Limb (tissue), 2 donors: ENCODE results near the gene TTYH3.

Experiments used
- DNase-seq, 2 donors: peaks; one replicate each; pipeline ENCODE4 v3.0.0-alpha.2; 2016; ENCODE audit errors: extremely low spot score in 2 of 2

Gene TTYH3

DNA sequence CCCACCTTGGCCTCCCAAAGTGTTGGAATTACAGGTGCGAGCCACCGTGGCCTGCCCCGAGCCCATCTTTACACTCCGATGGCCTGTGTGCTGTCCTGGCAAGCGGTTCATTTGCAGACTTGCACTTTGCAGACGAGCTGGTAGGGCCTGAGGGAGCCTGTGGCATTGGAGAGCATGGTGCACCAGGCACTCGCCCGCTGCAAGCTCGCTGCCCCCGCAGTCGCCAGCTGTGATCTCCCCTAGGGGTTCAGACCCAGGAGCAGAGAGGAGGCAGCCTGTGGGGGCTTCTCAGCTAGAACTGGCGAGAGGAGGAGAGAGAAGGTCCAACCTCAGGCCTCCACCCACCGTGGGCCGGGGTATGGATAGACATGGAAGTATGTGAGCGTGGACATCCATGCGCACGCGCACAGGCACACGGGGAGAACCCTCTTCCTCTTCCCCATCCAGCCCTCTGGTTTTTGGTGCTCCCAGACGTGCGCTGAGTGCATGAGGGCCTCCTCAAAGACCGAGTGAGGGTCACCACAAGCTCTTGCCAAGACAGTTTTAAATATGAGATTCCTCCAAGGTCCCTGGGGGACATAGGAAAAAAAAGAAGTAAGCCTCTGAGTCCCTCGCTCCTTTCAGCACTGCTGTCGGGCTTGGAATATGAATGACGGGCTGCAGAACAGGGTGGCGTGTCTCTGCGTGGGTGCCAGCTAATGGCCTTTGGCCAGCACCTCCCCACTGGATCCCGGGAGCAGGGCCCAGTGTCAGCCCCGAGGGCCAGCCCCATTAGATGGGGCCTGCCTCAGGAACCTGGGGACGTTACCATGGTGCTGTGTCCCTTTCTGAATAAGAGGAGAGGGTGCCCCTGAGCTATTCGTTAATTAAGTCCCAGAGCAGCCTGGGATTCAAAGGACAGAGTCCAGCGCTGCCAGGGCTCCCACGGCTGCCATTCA is 15.1 kb upstream of the TTYH3 start:
- peak in 1 of 2 donors; percentile 53 for DNase-seq

DNA sequence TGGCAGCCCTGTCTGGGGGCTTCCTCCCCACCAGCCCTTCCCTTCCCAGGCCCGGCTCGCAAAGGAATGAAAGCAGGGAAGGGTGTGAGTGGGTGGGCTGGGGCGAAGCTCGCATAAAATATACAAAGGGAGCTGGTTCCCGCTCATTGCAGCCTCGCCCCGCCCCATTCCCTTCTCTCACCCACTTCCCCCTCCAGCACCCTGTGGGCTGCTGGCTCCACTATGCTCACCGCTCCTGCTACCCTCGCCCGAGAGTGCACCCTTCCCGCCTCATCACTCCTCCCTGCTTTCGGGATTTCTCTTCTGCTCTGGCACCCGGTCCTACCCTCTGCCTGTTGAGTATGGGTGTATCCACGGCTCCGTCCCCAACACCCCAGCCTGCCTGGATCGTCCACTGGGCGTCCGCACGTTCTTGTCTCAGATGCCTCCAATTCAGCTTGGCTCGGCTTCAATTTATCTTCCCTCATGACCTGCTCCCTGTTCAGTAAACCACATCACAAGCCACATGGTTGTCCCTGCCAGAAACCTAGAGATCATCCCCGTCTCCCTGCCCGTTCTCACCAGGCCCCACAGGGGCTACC is 14.4 kb upstream of the TTYH3 start:
- peak in 1 of 2 donors; percentile 56 for DNase-seq

DNA sequence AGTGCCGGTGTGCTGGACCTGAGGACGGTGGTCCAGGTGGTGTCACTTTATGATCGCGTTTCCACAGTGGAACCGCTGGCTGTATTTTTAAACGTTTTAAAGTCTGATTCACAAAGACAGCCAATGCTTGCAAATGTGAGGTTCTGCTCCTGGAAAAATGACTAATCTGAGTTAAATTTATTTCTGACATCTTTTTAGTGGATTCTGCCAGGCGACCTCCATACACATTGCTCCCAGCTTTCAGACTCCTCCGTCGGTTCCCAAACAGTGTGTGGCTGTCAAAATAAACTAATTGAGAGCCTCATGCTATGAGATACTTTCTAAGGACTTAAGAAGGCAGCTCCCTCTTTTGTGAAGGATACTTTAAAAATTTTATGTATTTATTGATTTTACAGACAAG is 12.7 kb upstream of the TTYH3 start:
- DNase-seq: no peak

DNA sequence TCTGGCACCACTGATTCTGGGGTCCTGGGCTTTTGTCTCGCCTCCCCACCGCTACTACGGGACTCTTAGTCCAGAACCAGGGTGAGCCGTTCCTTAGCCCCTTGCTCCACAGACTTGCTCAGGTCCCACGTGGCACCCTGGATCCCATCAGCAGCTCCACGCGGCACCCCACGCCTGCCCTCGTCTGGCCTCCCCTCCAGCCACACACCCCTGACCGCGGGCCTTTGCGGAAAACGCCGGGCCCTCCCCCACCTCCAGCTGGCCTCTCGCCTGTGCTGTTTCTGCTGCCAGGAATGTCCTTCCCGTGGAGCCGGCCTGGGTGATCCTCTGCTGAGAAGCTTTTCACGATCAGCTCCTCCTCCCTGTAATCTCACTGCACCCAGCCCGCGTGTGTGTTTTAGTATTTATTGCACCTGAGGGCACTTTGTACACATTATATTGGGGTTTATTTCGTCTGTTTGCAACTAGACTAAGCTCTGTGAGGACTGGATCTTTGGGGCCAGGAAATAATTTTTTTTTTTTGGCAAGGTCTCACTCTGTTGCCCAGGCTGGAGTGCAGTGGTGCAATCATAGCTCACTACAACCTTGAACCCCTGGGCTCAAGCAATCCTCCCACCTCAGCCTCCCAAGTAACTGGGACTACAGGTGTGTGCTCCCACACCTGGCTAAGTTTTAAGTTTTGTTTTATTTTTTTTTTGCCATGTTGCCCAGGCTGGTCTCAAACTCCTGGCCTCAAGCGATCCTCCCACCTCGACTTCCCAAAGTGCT is 10.5 kb upstream of the TTYH3 start:
- peak in 1 of 2 donors; percentile 85 for DNase-seq

DNA sequence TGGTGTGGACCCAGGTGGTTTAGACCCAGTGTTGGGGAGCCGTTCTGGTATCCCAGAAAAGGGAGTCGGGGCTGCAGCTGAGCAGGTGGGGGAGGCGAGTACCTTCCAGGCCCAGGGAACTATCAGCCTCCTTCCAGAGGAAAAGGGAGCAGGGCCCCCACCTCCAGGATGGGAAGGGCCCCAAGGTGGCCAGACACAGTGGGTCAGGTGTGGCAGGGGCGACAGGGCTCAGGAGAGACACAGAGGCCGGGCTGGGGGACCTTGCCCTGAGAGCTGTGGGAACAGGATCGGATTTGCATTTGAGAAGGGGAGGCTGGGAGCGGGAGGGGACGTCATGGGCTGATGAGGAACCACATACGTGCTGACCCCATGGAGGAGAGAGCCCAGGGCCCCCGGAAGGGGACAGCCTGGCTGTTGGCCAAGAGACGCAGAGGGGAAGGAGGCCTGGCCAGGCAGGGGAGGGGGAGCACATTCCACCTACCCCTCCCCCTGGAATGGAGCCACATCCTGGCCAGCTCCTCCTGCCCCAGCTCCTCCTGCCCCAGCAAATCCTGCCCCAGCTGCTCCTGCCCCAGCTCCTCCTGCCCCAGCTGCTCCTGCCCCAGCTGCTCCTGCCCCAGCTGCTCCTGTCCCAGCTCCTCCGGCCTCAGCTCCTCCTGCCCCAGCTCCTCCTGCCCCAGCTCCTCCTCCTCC is 9.7 kb upstream of the TTYH3 start:
- peak; percentile 83 to 93 for DNase-seq

DNA sequence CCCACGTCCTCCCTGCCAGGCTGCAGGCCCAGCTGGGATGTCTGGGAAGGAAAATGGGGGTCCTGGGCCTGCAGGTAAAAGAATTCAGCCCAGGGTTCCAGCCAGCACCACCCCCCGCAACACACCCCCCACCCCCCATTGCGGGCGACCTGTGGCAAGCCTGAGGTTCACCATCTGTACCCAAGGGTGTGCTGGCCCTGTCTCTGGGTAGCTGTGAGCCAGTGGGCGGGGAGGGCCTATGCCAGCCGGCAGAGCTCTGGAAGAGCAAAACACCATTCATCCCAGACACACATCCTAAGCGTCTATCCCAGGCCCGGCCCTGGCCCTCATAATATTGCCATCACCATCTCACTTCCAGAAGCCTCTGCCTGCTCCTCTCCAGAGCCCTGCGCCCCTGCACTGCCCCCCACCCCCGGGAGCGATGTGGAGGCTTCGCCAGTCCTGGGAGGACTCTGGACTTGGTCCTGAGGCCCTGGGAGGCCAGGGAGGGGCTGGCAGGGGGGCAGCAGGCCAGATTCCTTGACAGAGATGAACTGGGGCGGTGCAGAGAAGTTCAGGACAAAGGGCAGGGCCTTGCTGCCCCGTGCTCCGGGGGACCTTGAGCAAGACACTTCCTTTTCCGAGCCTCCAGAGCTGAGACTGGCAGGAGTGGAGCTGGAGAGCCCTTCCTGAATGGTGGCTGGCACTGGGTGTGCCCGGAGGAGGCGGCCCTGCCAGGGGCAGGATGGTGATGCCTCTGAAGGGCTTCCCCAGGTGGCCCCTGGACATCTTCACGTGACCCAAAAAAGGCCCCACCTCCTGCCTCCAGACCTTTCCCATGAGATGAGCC is 8.7 kb upstream of the TTYH3 start:
- no peak for DNase-seq

DNA sequence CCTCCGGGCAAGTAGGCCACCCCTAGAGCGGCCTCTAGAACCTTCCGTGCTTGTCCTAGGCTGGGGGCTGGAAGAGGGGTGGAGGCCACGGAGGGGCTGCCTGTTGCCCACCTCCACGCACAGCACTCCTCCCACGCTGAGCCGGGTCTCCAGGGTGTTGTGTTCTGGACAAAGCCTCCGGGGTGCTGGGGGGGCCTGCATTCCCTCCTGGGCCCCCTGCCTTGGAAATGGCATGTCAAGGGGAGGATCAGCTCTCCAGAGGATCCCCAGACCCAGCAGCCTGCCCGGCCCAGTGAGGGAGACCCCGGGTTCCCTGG is 8.1 kb upstream of the TTYH3 start:
- no peak for DNase-seq

DNA sequence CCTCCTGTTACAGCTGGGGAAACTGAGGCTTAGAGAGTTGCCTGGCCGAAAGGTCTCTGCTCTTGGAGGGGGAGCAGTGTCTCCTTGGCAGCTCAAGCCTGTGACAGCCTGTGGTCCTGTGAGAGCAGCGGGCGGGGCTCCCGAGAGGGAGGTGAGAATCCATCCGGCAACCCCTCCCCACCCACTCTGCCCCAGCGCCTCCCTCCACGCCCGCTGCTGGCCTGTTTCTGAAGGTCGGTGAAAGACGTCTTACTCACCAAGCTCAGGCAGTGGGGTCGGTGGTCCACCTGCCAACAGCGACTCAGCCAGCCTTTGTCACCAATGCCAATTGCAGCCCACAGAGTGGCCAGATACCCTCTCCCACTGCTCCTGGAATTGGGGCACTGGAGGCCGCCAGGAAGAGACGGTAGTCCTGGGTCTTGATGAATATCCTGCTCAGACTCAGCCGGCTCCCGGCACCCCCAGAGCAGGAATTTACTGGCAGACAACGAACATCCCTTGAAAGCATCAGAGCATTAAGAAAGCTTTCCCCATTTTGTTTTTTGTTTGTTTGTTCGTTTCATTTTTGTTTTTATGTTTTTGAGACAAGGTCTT is 7.4 kb upstream of the TTYH3 start:
- DNase-seq: no peak

DNA sequence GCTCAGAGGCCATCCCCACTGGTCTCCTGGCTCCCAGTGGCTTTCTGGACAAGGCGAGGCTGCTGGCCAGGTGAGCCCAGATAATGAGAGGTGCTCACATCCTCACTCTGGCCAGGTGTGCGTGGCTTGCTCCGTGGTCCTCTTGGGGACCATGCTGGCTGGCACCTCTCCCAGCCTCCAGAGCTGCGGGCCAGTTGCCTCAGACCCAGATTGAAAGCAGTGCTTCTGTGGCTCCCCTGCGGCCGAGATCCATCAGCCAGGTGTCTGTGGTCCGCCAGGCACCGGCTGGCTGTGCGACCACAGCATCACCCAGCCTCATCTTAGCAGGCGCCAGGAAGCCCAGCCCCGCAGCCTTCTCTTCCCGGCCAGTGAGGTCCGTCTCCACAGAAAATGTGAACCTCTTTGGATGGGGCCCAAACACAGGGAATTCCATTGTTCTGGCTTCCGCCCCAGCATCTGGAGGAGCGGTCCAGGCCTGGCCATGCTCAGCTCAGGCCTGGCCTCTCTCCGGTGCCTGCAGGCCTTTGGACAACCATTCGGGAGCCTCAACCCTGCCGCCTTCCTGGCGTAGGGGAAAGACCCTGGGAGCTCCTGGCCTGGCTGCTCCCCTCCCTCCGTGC is 5.2 kb upstream of the TTYH3 start:
- peak; percentile 69 to 70 for DNase-seq

DNA sequence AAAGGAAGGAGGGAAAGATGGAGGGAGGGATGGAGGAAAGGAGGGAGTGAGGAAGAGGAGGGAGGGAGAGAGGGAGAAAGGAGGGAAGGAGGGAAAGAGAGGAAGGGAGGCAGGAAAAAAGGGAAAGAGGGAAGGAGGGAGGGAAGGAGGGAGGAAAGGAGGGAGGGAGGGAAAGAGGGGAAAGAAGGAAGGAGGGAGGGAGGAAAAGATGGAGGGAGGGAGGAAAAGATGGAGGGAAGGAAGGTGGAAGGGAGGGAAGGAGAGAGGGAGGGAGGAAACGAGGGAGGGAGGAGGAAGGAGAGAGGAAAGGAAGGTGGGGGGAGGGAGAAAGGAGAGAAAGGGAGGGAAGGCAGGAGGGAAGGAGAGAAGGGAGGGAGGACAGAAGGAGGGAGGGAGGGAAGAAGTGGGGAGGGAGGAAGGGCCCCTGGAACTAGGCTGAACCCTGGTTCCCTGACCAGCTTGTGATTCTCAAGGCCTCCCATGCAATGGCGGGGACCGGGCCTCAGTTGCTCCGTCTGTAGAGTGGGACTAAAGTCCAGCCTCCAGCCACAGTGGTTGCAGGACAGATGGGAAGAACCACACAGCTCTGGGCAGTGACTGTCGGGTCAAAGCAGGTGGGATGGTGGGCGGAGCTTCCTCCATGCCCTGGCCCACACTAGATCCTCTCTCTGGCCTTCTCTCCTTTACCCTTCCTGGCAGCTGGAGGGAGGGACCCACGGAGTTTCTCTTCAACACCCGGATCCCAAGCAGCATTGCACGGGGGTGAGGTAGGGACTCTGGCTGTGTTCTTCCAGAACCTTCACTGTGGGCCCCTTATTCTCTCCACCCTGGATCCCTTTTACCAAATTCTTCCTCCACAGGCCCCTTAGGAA is 4.3 kb upstream of the TTYH3 start:
- no peak for DNase-seq

DNA sequence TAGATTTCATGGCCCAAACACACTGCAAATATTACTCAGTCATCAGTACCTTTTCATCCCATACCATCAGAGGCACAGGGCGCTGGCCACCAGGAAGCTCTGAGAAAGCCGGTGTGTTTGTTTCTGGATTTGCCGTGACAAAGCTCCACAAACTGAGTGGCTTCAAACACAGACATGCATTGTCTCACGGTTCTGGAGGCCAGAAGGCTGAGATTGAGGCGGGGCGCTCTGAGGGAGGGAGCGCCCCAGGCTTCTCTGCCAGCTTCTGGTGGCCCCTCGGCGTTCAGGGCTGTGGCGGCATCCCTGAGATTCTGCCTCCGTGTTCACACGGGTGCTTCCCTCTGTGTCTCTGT is 3.7 kb upstream of the TTYH3 start:
- no peak for DNase-seq

DNA sequence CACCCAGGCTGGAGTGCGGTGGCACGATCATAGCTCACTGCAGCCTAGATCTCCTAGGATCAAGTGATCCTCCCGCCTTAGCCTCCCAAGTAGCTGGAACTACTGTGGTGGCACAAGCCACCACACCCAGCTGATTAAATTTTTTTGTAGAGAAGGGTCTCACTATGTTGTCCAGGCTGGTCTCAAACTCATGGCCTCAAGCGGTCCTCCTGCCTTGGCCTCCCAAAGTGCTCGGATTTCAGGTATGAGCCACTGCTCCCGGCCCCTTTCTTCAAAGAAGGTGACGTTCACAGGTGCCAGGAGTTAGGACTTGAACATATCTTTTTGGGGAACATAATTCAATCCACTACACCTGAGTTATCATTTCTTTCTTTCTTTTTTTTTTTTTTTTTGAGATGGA is 2.9 kb upstream of the TTYH3 start:
- DNase-seq: no peak

DNA sequence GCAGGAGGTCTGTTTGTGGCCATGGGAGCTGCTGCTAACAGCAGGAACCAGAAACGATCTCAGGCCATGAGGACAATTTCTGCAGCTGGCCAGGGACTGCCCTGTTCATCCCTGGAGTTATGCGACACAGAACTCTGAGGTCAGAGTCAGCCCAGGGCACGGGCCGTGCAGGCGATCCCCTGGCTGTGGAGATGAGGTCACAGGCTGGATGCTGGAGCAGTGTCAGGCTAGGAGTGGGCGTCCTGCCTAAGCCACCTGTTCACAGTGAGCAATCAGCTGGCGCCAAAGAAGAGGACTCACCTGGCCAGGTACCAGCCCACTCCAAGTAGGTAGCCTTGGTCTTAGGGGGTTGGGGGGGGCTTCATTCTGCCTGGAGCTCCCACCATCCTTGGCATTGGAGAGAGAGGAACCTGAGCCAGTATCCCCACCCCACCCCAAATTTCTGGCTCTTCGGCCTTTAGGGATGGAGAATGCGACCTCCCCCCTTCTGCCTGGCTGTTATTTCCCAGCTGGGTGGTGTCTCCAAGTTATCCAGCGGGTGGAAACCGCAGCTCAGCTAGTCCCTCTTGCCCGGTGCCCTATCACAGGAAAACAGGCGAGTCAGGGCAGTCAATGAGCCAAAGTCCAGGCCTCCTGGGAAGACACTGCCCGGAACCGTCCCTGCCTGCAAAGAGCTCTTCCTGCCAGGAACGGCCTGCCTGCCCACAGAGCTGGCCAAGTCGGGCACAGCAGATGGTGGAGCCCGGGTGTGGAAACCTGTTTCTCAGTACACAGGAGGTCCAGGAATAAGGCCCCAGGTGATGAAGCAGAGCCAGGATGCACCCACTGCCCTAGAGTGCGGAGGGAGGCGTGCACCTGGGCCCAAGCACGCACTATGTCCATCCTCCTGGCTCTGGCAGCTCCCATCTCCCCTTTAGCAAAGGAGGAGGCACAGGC is 1.8 kb upstream of the TTYH3 start:
- no peak for DNase-seq

DNA sequence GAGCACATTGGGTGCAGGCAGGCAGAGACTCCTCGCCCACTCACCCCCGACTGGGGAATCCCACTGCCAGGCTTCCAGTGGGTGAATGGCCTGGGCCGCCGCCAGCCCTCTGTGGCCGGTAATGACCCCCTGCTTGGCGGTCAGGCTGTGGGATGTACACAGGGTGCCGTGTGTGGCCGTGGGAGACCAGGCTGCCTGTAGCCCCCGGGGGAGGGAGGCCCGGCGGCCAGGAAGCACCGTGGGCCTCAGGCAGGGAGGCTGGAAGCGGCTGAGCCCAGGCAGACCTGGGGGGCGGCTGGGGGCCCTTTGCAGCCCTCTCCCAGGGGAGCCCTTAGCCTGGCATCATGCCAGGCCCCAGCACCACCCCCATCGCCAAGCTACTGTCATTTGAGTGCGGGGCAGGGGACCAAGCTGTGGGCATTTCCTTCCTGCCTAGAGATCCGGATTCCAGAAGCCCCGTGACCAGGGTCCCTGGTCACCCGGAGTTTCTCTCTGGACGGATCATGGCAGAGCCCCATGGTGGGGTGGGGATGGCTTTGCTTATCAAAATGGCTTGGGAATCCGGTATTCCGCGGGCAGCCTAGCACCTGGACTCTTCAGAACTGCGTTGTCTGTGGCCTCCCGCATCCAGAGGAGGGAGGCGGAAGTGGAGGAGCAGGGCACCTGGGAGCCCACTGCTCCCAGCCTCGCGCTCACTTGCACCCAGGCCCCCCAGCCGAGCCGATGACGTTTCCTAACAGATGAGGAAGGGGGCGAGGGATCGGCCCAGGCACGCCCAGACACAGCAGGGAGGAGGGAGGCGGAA is 1.1 kb downstream of the TTYH3 start:
- peak in 1 of 2 donors; percentile 80 for DNase-seq

DNA sequence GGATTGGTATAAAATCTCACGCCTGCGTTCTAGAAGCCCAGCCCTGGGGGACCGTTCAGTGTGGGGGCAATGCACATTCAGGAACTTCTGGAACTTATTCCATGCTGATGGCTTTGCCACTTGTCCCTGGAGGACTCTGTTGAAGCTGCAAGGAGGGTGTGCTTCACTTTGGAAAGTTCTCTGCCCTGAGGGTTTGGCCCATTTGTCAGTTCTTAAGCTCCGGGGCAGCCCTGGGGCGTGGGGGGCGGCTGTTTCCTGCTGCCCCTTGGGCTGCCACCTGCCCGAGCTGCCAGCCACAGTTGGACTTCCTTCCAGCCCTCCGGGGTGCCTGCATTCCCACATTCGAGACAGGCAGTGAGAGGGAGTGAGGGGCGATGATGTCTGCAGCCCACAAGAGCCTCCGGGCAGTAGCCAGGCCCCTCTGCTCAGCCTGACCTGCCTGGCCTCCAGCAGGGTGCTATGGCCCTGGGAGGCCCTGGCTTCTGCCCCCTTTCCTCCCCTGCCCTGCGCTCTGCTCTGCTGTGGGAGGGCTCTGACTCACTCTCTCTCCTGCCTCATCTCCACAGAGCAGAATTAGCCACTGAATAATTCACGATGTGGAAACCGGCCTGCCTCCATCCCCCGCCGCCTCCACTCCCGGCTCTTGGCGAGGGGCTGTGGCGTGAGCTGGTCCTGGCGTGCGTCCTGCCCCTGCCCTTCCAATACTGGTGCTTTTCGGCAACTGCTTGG is 1.9 kb downstream of the TTYH3 start:
- DNase-seq: peak in 1 of 2 donors; percentile 47
